Stimulated activated CD8-positive, alpha-beta memory T cell treated with anti-CD3 and anti-CD28 coated beads, Interleukin-7, amount 100 ng/mL, for 24 hours (primary cell): ENCODE results near the gene GFI1.
"Not testable (repeated sequence)": the region's sequence is repeated elsewhere in the genome, so short reads cannot be mapped to it uniquely, and the experiment has no call there.

Experiments used
- DNase-seq: peaks from one replicate; pipeline ENCODE4 v3.0.0-alpha.2; 2020; ENCODE audit warnings: low read depth

GFI1 gene

GRCh38 chr1:92464588-92465255, 22.0 kb downstream of the GFI1 start:
- no peak for DNase-seq

DNA sequence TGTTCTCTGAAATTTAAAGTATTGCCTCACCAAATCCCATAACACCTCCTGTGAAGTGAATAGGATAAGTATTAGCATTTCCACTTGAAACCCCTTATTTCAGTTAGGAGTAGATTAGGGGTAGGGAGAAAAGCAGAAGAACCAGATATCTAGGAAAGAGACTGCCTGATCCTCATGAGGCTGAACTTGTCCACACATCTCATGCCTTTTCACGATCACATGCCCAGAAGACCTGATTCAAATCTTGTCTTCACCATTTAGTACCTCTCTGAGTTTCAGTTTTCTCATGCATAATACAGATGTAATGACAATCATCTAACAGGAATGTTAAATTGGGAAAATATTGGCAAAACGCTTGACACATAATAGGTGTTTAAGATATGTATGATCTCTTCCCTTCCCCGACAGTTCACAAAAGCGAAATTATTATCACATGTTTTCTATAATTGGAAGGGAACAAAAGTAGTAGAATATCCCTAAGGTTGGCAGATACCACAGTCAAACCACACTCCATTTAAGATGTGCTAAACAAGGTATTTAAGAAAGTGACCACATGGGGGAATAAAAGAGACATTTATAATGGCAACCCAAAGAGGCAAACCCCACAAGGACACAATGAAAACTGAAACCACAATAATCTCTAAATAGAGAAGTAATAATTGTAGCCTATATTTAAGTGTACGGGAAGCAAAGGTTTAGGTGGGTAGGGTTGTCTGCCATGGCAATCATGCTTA, 25.2 kb downstream of the GFI1 start:
- DNase-seq, result no peak

GRCh38 chr1:92459871-92460320, 26.8 kb downstream of the GFI1 start:
- no peak for DNase-seq

DNA sequence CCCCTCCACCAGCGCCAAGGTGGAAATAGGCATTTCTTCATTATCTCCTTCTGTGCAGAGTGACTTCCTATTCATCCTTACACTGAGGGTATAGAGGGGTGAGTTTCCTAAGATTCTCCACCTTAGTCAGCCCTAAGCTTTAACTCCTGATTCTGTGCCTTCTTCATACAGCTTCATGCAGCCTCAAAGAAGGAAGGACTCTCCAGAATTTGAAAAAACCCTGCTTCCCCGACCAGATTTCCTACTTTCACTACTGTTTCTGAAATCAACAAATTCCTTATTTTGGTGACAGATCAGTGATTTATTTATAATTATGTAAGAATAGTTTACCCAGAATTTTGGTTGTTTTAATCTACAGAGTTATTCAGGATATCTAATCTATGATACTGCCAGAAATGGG, 28.6 kb downstream of the GFI1 start:
- DNase-seq, result no peak

DNA sequence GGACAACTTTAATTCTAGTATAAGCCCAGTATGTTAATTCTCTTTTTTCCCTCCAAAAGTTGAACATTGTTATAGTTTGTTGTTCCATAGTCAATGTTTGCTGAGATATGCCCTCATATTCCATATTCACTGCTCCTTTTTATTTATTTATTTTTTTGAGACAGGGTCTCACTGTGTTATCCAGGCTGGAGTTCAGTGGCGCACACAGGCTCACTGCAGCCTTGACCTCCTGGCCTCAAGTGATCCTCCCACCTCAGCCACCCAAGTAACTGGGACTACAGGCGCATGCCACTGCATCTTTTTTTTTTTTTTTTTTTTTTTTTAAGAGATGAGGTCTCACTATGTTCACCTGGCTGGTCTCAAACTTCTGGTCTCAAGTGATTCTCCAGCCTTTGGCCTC, 38.7 kb downstream of the GFI1 start:
- no peak for DNase-seq

DNA sequence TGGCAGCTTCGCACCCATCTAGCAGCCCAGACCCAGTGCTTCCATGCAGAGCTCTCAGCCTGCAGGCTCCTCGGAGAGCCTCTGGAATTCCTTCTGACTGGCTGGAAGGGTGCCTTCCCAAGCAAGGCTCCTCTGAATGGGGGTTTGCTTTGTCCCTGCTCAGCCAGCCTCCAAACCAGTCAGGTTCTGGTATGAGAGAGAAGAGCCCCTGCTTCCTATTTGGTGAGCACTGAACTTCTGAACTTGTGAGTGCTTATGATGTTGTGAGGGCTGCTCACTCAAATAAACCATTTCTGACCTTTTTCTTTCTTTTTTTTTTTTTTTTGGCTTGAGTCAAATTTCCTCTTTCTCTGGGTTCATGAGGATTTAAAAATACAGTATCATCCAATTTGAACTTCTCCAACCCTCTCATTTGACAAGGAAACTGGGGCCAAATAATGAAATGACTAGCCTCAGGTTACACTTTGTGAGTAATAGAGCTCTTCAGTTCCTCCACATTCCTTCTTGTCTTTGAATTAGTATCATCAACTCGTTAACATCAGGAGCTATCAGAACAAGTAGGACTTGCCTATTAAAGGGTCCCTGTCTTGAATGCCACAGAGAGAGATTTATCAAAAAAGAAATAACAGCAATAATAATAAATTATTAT, 39.6 kb downstream of the GFI1 start:
- no peak for DNase-seq

GRCh38 chr1:92446546-92446945, 40.2 kb downstream of the GFI1 start:
- no peak for DNase-seq

GRCh38 chr1:92445865-92446264, 40.9 kb downstream of the GFI1 start:
- no peak for DNase-seq

GRCh38 chr1:92444351-92444750, 42.4 kb downstream of the GFI1 start:
- DNase-seq, result no peak

- DNase-seq, result no peak
These were observed 42.8 kb downstream of the GFI1 start for GRCh38 chr1:92443893-92444292.

- DNase-seq, result no peak
These were observed 44.4 kb downstream of the GFI1 start for GRCh38 chr1:92442351-92442750.

GRCh38 chr1:92441697-92442342, 44.9 kb downstream of the GFI1 start:
- DNase-seq, result no peak

DNA sequence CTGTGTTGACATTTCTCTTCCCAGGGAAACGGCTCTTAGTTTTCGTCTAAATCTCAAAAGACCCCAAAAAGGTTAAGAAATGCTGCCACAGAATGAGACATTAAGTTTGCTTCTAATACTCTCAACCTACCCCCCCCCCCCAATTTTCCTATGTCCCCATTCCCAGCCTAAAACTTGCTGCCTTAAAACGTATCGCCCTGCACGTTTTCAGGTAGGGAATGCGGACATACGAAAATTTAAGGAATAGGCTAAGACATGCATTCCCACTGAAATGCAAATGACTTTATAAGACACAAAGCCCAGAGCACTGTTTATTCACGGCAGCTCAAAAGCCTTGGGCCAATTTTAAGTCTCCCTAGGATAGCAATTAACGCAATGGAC, 45.4 kb downstream of the GFI1 start:
- DNase-seq, result no peak

DNA sequence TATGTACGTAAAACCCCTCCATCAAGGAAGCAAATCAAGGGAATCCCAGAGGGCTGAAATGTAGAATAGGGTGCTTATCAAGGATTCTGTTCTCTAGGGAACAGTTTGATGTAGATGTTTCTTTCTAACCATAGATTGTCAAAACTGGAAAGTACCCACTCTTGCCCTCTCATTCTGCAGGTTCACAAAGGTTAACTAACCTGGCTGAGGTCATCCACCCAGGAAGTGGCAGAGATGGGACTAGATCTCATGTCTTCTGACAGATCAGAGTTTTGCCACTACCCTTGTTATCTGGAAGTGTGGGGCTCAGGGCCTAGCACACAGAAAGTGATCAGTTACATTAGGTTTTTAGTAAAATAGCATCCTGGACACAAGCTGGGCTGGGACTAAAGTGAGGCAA, 47.4 kb downstream of the GFI1 start:
- DNase-seq, result no peak

DNA sequence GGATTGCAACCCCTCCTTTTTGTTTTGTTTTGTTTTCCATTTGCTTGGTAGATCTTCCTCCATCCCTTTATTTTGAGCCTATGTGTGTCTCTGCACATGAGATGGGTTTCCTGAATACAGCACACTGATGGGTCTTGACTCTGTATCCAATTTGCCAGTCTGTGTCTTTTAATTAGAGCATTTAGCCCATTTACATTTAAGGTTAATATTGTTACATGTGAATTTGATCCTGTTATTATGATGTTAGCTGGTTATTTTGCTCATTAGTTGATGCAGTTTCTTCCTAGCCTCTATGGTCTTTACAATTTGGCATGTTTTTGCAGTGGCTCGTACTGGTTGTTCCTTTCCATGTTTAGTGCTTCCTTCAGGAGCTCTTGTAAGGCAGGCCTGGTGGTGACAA, 52.2 kb downstream of the GFI1 start:
- DNase-seq, result not testable (repeated sequence)

DNA sequence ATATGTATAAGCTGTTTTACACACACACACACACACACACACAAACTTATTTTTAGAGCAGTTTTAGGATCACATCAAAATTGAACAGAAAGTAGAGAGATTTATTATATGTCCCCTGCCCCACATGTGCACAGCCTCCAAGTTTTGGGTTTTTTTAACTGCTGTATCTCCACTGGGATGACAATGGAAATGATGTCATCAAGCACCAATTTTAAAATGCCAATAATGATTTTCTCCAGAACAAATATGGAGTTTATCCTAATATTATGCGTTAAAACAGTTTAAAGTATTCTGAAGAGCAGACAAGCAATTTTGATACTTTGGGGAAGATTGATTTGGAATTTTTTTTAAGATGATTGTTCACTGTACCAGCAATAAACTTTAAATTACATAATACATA, 56.7 kb downstream of the GFI1 start:
- no peak for DNase-seq

- DNase-seq, result no peak
These were observed 61.1 kb downstream of the GFI1 start for GRCh38 chr1:92425617-92426016.
